KG1 (cell line): ENCODE data around the gene PC.

Experiments
- DNase-seq: peaks from one replicate; lab custom pipeline; 2025; lab: John Stamatoyannopoulos, UW

PC gene

DNA sequence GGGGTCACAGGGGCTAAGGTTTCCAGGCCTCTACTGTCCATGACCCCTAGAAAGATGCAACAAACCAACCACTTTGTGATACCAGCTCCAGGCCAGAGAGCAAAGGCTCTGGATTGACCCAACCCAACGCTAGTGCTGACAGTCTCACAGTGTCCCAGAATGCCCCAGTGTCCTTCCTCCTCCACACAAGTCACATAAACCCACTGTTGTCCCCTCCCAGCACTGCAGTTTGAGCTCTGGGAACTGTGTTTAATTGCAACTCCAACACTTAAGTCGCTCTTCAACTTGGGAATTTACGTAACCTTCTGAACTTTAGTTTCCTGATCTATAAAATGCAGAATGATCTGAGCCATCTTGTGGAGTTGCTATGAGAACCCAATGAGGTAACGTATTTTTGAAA is 47.5 kb downstream of the PC start:
- no peak for DNase-seq

DNA sequence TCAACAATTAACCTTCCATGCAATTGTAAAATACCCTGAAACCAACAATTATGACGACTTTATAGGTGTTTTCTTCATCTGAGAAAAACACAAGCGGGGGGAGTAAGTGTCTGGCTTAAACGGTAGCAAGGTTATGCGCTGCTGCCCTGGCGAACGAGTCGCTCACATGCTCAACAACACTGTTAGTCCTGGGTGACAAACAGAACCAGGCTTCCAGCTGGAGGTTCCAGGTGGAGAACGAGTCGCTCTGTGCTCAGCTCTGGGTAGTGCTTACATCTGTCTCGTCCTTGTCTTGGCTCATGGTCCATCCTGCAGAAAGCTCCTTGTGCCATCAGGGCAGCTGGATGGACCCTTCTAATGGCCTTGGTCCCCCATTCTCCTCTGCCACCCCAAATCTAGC is 48.2 kb downstream of the PC start:
- DNase-seq, result no peak

DNA sequence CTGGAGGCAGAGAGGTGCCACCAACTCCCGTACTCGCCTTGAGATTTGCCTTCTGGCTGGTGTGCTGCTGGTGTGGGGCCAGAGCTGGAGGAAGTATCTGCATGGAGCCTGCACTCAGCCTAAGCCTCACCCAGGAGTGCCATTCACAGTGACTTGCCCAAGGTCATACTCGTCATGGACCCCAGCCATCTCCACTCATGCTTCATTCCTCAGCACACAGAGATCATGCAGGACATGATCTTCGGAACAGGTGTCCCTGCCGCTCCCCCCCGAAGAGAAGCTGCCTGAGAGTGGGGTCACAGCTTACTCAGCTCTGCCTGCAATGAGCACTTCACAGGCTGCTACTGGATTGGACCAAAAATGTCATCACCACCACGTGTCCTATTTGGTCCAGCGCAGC is 49.0 kb downstream of the PC start:
- DNase-seq, result no peak

DNA sequence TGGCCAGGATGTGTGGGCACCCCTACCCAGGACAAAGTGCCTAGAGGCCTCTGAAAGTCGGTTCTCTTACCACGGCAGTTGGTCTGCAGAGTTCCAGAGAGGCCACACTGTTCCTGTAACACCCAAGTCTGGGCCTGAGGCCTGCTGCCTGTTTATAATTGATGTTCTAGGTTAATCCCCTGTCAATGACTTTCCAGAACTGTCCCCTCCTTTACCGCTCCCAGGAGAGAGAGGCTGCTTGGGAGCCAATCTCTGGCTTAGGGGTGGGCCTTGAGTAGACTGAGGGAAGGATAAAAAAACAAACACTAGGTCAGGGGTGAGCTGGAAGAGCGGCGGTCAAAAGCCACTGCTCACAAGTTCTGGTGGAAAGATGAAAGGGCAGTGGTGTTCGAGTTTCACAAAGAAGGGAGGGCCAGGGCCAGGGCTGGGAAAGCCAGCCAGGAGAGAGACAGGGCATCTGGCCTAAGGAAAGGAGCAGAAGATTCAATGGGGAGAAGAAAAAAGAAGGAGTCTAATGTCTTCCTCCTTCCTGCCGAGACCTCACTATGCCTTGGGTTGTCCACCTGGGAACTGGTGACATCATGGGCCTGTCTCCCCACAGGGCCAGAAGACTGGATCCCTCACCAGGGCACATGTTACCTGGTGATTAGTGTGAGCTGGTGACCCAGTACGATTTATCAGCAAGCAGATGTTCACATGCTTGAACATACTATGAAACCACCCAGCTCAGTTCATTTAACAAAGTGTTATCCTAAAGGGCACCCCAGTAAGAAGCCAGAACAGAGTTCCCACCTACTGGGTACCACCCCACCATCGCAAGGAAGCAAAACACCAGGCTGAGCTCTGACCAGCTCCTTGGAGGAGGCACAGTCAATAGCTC is 50.2 kb downstream of the PC start:
- no peak for DNase-seq

DNA sequence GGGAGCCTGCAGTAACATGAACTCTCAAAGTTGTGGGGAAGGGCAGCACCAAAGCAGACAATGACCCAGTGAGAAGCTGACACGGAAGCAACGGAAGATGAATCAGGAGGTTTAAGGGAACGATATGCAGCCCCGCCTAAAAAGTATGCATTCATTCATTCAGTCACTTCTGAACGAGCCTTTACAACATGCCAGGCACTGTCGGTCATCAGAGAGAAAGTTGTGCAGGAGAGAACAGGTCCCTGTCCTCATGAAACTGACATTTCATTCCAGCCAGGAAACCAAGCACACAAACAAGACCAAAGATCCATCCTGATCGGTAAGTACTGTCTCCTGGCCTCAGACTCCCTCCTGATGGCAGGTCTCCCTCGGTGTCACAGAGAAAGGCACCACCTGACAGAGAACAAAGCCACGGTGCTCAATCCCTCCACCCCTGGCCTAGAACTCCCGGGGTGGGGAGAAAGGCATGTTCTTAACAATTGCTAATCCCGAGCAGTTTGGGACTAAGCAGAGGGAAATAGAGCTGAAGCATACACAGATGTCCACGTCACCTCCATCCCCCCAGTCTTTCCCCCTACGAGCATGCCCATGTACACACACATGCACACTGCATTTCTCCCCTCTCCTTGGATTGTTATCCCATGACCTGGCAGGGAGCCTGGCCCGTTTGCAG is 52.0 kb downstream of the PC start:
- DNase-seq, result no peak

DNA sequence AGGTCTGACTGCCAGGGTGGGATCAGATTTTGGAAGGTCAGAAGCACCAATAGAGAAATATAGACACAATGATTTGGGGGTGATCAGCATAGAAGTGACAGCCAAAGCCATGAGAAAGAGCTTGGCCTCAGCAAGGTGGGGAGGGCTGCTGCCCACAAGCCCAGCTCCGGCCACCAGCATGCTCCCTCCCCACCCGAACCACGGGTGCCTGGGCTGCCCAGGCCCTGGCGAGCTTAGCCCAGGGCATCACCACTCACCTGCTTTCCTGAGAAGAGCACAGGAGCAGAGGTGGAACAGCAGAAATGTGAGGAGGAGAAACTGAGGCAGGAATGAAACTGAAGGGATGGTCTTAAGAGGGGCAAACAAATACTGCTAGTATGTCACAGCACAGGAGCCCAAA is 52.6 kb downstream of the PC start:
- DNase-seq, result no peak

DNA sequence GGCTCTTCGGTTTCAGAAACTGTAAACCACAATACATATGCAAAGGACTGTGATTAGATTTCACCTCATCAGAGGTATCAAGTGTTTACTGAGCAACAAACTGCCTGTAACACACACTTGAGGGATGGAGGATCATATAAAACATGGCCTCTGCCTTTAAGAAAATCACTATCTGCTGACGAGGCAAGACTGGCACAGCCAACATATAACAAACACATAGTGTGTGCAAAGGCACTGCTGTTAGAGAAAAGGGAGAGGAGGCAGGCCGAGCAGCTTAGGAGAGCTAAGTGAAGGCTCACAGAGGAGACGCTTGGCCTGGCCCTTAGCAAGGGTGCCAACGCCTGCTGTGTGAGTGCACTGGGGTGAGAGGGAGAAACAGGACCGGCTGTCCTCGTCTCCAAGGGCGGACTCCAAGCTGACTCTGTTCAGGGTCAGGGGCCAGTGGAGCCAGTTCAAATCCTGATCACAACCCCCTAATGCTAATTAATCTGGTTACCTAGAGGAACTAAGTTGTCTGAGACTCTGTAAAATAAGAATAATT is 53.1 kb downstream of the PC start:
- DNase-seq, result no peak

DNA sequence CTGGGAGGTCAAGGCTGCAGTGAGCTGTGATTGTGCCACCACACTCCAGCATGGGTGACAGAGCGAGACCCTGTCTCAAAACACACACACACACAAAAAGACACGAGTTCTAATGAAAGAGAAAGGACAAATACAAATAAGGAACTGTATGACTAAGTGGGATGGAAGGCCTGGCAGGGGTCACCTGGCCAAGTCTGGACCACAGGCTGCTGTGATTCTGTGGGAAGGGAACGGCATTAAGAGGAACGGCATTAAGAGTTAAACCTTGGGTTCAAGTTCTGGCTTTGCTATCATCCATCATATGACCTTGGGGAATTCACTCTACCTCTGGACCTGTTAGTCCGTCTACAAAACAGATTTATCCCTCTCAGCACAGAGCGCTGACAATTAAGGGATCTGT is 53.6 kb downstream of the PC start:
- DNase-seq, result no peak

DNA sequence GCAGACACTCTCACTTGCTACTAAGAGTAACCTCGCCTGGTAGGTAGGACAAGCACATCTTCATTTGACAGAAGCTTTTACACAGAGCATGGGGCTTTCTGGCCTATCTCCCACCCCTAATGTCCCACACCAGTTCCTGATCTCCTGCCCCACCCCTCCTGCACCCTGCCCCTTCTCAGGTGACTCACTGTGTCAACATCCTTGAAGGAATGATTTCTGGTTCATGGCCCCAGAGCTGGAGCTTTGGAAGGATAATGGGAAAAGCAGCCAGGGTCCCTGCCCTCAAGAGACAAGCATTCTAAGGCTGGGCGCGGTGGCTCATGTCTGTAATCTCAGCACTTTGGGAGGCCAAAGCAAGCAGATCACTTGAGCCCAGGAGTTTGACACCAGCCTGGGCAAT is 54.1 kb downstream of the PC start:
- DNase-seq, result no peak

DNA sequence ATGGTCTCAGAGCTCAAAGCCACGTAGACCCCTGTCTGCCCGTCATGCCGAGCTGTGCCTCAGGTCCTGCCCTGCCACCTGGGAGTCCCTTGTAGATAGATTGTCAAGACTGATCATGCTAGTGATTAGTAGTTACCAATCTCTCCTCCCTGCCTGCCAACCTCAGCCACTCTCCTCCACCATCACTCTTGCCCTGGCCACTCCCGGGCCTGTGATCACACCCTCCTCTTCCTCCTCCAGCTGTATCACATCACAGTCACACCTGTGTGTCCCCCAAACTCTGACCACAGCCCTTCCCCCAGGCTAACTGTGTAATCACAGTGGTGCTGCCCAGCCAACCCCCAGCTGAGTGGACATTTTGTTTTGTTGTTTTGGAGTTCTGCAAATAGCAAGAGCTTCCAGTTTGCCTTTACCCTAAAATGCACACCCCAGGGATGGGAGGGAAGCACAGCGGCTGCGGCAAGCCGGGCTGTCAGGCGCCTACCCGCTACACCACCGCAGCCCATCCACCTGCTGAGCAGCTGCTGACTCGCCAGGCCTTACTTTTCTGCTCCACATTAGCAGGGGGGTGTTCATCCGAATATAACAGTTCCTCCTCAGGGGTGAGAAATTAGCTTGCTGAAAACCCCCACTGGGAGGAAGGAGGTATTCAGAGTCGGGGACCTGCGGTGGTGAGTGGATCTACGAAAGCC is 55.6 kb downstream of the PC start:
- no peak for DNase-seq

DNA sequence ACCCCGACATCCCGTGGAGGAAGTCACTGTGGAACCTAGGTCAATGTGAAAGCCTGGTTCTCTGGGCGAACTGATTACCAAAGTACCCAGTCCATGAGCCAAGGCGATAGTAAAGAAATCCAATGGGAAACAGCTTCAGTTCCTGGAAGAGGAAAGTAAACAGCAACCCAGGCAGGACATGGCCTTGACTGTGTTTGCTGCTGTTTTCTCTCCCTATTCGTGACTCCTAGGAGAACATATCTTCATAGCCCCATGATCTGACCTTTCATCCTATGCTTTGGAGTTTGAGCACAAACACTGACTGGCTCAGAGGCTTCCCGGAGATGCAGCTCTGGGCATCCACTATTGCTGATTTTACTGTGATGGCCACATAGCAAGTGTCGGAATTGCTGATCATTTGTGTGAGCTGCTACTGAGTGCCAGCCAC is 56.2 kb downstream of the PC start:
- no peak for DNase-seq

DNA sequence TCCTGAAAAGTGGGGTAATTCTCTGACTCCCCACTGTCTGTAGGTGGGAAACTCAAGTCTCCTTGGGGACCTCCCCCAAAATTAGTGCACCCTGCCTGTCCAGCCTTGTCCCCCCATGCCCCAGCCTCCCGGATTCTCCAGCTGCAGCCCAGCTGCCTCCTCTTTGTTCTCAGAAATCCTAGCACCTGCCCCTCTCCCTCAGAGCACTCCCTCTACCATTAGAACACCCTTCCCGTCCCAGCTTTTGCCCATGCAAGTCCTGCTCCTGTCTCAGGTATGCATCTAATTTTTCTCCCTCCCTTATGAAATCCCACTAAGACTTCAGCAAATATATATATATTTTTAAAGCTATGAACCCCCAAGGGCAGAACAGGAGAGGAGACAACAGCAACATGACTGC is 64.0 kb downstream of the PC start:
- DNase-seq, result no peak

DNA sequence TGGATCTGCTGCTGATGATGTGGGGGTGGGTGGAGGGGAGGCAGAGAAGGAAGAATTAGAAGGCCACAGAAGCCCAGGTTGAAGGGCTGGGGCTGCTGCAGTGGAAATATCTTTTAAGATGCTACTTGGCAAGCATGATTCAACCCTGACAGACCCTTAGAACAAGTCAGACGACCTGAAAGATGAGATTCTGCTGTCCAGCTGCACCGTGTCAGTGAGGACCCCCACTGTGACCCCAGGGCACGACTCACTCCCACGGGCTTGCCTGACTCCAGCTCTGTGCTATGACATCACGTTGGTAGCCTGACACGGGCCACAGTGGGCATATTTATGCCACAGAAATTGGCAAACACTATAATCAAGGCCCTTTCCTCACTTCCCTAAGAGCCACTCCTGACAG is 65.3 kb downstream of the PC start:
- DNase-seq, result no peak

DNA sequence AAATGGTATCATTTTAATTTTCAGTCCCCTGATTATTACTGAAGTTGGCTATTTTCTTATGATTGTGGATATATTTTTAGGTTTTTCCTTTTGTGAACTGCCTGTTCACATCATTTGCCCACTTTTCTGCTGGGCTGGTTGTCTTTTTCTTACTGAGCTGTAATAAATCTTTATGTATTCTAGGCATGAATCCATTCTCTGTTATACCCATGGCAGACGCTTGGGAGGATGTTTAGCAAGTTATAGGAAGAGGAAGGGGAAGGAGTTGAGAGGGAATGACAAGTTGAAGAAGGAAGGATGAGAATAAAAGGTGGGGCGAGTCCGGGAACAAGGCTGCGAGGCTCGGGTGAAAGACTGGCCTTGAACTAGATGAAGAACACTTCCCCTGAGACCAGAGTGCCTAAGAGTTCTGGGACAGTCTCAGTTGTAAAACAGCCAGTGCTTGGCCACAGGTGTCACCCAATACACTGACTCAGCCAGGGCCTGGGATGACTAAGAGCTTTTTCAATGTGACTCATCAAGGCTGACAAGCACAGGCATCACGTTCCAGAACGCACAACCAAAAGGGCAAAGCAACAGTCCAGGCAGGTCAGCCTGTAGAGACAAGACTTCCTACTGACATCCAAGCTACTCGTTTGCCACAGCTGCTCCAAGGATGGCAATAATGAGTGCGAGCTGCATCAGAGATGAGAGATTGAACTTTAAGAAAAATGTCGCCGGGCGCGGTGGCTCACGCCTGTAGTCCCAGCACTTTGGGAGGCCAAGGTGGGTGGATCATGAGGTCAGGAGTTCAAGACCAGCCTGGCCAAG is 66.1 kb downstream of the PC start:
- no peak for DNase-seq

DNA sequence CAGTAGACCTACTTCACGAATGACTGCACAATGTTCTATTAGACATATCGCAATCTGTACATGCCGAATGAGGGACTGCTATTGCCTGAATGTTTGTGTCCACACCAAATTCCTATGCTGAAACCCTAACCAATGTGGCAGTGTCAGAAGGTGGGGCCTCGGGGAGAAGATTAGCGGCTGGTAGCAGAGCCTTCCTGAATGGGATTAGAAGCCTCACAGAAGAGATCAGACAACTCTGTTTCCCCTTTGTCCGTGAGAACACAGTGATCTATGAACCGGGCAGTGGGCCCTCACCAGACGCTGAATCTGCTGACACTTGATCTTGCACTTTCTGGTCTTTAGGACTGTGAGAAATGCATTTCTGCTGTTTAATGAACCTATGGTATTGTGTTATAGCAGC is 68.2 kb downstream of the PC start:
- DNase-seq, result no peak

DNA sequence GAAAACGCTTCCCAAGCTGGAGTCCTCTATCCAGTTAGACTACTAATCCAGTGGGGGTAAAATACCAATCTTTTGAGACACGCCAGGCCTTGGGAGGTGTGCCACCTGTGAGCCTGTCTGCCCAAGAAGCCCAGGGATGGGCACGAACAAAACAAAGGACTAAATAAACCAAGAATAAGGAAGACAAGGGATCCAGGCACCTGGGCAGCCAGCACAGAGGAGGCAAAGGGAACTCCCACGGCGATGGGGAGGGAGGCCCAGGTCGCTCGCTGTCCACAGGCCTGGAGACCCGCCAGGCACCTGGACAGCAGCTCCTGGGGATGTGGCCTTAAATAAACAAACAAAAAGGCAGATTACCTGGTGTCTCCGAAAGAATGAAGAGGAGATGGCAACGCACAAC is 69.9 kb downstream of the PC start:
- no peak for DNase-seq

DNA sequence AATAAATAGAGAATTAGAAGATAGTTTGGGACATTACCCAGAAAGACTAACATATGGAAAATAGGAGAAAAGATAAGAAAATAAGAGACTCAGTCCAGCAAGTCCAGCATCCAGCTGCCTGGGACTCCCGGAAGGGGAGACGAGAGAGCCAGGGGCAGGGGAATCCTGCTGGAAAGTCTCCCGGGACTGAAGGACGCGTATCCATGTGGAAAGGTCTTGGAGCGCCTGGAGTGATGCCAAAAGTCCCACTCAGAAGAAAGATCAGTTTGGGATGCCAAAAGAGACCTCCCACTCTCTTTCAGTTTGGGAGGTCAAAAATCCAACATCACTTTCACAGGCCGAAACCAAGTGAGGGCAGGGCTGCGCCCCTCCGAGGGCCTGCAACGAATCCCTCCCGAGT is 70.7 kb downstream of the PC start:
- no peak for DNase-seq

DNA sequence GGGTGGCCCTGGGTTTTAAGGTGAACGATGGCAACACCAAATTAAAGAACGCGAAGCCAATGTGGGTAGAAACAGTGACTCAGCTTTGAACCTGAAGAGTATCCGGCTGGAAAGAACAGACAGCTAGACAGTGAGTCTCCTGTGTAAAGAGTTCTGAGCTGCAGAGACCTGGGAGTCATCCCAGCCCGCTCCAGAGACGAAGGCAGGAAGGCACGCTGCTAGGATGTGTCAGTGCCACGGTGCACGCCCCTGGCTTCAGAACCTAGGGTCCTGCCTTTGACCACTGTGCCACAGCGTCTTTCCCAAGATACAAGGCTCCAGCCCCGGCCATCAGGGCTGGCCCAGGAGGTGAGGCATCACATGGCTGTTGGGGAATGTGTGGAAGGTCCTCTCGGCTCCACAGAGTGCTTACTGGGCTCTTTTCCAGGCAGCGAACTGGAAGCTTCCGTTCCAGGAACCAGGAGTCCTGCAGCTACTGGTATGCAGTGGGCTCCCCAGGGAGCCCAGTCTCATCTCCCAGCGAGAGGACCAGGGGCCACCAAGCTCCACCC is 71.4 kb downstream of the PC start:
- DNase-seq, result no peak

DNA sequence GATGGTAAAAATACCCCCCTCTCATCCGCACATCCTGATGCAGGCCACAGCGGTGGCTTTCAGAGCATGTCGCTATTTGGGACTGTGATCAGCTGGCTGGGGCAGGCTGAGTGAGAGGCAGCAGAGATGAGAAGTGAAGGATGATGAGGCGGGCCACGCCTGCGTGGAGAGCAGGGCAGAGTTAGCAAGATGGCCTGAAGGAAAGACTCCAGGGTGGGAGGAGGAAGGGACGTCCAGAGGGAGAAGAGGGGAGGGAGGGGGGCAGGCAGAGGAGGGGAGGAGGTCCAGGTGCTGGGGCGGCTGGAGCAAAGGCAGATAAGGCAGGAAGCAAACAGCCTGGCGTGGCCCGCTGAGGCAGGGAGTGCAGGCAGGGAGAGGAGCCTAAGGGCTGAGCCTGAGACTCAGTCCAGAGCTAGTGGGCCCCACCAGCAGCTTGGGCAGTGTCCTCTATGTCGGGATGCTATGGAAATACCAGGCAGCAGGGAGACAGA is 72.2 kb downstream of the PC start:
- no peak for DNase-seq

DNA sequence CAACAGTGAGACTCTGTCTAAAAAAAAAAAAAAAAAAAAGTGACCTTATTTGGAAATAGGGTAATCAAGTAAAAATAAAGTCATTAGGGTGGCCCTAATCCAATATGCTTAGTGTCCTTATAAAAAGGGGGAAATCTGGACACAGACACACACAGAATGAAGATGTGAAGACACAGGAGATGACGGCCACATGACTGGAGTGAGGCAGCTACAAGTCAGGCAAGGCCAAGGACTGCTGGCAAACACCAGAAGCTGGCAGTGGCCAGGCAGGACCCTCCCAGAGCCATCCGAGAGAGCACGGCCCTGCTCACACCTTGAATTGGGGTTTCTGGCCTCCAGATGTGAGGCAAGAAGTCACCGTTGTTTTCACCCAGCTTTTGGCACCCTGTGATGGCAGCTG is 72.7 kb downstream of the PC start:
- no peak for DNase-seq

DNA sequence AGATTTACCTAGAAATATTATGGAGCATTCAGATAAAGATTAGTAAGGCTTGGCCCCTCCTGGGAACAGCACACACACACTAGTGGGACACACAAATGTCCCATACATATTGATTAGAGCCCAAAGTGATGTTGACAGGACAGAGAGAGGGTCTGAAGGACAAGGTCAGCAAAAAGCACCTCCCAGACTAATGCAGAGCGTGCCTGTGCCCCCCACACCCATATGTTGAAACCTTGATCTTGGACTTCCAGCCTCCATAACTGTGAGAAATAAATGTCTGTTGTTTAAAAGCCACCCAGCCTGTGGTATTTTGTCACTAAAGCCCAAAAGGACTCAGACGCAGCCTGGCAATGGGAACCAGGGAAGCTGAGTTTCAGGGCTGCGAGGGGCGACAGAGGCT is 73.7 kb downstream of the PC start:
- no peak for DNase-seq
